Brain microvascular endothelial cell (primary cell): ENCODE results near the gene PITPNC1.
"Not testable (repeated sequence)": the region's sequence is repeated elsewhere in the genome, so short reads cannot be mapped to it uniquely, and the experiment has no call there.

Experiments
- DNase-seq: peaks from one replicate; pipeline ENCODE4 v3.0.0-alpha.2; 2020
- H3K27ac ChIP-seq: fragments of 250-450 bp; sonication (Bioruptor Pico); 2 replicates; pipeline ENCODE4 v1.5.1; 2020; ENCODE audit warnings: mild to moderate bottlenecking, moderate library complexity
- H3K27me3 ChIP-seq: fragments of 250-450 bp; sonication (Bioruptor Pico); replicated peaks from 2 replicates; pipeline ENCODE4 v1.5.1; 2020; ENCODE audit warnings: mild to moderate bottlenecking
- H3K36me3 ChIP-seq: fragments of 250-450 bp; sonication (Bioruptor Pico); replicated peaks from 2 replicates; pipeline ENCODE4 v1.5.1; 2020; ENCODE audit warnings: mild to moderate bottlenecking
- H3K4me3 ChIP-seq: 2 replicates; pipeline ENCODE4 v1.5.1; 2011; ENCODE audit warnings: low read depth, mild to moderate bottlenecking, control low read depth, low read length, moderate library complexity
- in situ Hi-C: cut with HindIII; loops from 2 replicates; pipeline ENCODE4 v1.10.0; 2017; ENCODE audit warnings: low sequenced_read_pairs, low pct_ligation_motif_present
- TF ChIP-seq, protein P1 (sequence below): IDR thresholded peaks from 2 replicates; pipeline ENCODE4 v1.5.1; 2011; ENCODE audit warnings: low read depth, mild to moderate bottlenecking, moderate library complexity, low read length, control low read depth, inconsistent platforms; ENCODE audit errors: missing control alignments

The PITPNC1 gene

GRCh38 chr17:67427424-67427823, 50.3 kb downstream of the PITPNC1 start:
- H3K27me3 ChIP-seq: no peaks in the 10 kb centered on the region
- no peak overlapping the region for H3K4me3 ChIP-seq
- in situ Hi-C loops: no loop called here
- DNase-seq: no peak
- H3K36me3 ChIP-seq: no peaks in the 10 kb centered on the region
- TF ChIP-seq, protein P1, sequence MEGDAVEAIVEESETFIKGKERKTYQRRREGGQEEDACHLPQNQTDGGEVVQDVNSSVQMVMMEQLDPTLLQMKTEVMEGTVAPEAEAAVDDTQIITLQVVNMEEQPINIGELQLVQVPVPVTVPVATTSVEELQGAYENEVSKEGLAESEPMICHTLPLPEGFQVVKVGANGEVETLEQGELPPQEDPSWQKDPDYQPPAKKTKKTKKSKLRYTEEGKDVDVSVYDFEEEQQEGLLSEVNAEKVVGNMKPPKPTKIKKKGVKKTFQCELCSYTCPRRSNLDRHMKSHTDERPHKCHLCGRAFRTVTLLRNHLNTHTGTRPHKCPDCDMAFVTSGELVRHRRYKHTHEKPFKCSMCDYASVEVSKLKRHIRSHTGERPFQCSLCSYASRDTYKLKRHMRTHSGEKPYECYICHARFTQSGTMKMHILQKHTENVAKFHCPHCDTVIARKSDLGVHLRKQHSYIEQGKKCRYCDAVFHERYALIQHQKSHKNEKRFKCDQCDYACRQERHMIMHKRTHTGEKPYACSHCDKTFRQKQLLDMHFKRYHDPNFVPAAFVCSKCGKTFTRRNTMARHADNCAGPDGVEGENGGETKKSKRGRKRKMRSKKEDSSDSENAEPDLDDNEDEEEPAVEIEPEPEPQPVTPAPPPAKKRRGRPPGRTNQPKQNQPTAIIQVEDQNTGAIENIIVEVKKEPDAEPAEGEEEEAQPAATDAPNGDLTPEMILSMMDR: no peak
- H3K27ac ChIP-seq: no peak overlapping the region

- H3K27me3 ChIP-seq, H3K4me3 ChIP-seq, in situ Hi-C loops, DNase-seq, H3K36me3 ChIP-seq: not testable (repeated sequence)
- H3K27ac ChIP-seq: peak overlapping the region; percentile 90
Measured at GRCh38 chr17:67430515-67430914, 53.4 kb downstream of the PITPNC1 start.

DNA sequence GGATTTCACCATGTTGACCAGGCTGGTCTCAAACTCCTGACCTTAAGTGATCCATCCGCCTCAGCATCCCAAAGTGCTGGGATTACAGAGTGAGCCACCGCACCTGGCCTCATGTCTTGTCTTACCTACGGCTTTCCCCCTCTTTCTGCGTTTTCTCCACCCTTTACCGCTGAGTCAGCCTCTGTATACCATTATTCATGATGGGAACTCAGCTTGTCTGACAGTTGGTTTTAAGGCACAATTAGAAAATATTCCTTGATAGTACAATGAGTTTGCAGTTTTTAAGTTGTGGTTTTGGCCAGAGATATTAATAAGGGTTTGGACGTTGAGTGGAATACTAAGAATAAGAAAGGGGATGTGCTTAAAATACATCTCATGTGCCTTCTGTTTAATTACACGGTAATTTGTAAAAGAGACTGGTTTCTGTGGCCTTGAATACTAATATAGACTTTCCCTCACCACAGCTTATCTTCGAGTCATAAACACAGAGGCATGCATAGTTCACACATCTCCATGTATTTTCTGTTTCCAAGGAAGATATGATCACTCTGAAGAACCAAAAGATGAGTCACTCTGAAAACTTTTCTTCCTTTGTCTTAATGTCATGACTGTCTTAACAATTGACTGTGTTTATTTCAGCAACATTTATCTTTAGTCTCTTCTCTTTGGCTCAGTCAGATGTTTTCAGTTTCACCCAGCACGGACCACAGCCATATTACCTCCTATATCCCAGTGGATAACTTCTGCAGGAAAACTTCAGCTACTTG, 54.4 kb downstream of the PITPNC1 start:
- H3K27ac ChIP-seq: peak overlapping the region; percentile 90
- in situ Hi-C loops: no loop called here
- DNase-seq: peak; percentile 74

DNA sequence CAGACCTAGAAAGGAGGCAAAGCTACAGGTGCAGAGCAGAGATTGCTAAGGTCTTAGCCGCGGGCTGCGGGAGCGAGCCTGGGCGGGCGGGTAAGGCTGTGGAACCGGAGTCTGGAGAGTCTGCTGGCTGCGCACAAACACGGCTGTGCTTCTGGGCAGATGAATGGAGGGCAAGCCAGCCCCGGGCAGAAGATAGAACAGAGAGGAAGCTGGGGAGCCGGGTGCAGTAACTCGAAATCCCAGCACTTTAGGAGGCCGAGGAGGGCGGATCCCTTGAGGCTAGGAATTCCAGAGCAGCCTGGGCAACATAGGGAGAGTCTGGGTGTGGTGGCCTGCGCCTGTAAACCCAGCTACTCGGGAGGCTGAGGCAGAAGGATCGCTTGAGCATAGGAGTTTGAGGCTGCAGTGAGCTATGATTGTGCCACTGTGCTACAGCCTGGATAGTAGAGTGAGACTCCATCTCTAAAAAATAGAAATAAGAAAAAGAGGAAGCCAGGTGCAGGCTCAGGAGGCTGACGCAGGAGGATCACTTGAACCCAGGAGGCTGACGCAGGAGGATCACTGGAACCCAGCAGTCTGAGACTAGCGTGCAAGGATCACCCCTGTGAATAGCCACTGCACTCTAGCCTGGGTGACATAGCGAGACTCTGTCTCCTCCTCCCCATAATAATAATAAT, 56.3 kb downstream of the PITPNC1 start:
- Histone ChIP-seq H3K36me3 (no peaks in the 10 kb centered on the region), H3K27ac (no peak overlapping the region), H3K27me3 (no peaks in the 10 kb centered on the region), H3K4me3 (no peak overlapping the region)
- no peak for DNase-seq
- TF ChIP-seq, protein P1: no peak
- in situ Hi-C loops: no loop called here

More for the DNA sequence above, 54.4 kb downstream of the PITPNC1 start:
- Histone ChIP-seq H3K27me3 (no peaks in the 10 kb centered on the region), H3K36me3 (no peaks in the 10 kb centered on the region), H3K4me3 (no peak overlapping the region)
- TF ChIP-seq, protein P1: no peak

DNA sequence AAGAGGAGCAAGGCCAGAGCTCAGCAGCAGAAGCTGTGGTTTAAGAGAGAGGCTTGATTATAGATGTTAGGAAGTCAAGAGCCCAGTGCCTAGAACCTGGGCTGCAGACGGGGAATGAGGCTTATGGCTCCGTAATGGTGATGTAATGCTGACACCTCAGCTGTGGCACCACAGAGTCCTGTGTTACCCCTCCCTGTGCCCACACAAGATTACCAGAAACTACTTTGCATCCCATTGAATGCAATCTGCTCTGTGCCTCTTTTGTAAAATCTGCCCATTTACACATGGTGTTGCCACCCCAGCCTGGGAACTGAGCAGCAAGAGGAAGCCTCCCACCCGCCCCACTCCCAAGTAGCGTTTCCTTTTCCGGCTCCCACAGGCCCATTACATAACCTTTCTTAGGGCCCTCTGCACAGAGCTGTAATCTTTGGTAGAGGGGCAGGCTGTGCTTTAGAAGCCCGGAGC, 57.0 kb downstream of the PITPNC1 start:
- H3K27ac ChIP-seq: no peak overlapping the region
- in situ Hi-C loops: no loop called here
- DNase-seq: no peak
- H3K27me3 ChIP-seq: no peaks in the 10 kb centered on the region
- TF ChIP-seq, protein P1: no peak
- H3K4me3 ChIP-seq: no peak overlapping the region
- no peaks in the 10 kb centered on the region for H3K36me3 ChIP-seq

- DNase-seq: no peak
- no peak overlapping the region for H3K27ac ChIP-seq
- H3K36me3 ChIP-seq: no peaks in the 10 kb centered on the region
- TF ChIP-seq, protein P1: no peak
- H3K4me3 ChIP-seq: no peak overlapping the region
- in situ Hi-C loops: no loop called here
- H3K27me3 ChIP-seq: no peaks in the 10 kb centered on the region
Measured at GRCh38 chr17:67435122-67435521, 58.0 kb downstream of the PITPNC1 start.
